ENCODE results near the gene ANKRD28.

ANKRD28 gene

GRCh38 chr3:15755181-15755580 lies 42.6 kb downstream of the ANKRD28 start:
- TF ChIP-seq TAF1 (IDR thresholded peaks at IDR 0.05; ENCODE audit: borderline replicate concordance, insufficient read depth, low read length), result no peak
- TF ChIP-seq SIN3A (IDR thresholded peaks at IDR 0.05; ENCODE audit: borderline replicate concordance, insufficient read depth, low read length), result no peak
- no peak for TF ChIP-seq FOXP2 (optimal IDR thresholded peaks at IDR 0.05; ENCODE audit: borderline replicate concordance, extremely low read depth, extremely low read length, insufficient read depth)
- no peak for TF ChIP-seq POLR2AphosphoS5 (IDR thresholded peaks at IDR 0.05; ENCODE audit: low read depth, low read length)
- no peak for TF ChIP-seq REST (IDR thresholded peaks at IDR 0.05; ENCODE audit: insufficient read depth in 1 of 2, low read depth in 2 of 2, low read length in 2 of 2)

- TF ChIP-seq FOXP2 (optimal IDR thresholded peaks at IDR 0.05; ENCODE audit: borderline replicate concordance, extremely low read depth, extremely low read length, insufficient read depth) (no peak), TAF1 (IDR thresholded peaks at IDR 0.05; ENCODE audit: borderline replicate concordance, insufficient read depth, low read length) (no peak), SIN3A (IDR thresholded peaks at IDR 0.05; ENCODE audit: borderline replicate concordance, insufficient read depth, low read length) (no peak), POLR2AphosphoS5 (IDR thresholded peaks at IDR 0.05; ENCODE audit: low read depth, low read length) (no peak), REST (IDR thresholded peaks at IDR 0.05; ENCODE audit: insufficient read depth in 1 of 2, low read depth in 2 of 2, low read length in 2 of 2) (no peak)
These were observed 43.7 kb downstream of the ANKRD28 start for GRCh38 chr3:15754047-15754446.

- TF ChIP-seq REST (IDR thresholded peaks at IDR 0.05; ENCODE audit: insufficient read depth in 1 of 2, low read depth in 2 of 2, low read length in 2 of 2), result no peak
- no peak for TF ChIP-seq POLR2AphosphoS5 (IDR thresholded peaks at IDR 0.05; ENCODE audit: low read depth, low read length)
- TF ChIP-seq FOXP2 (optimal IDR thresholded peaks at IDR 0.05; ENCODE audit: borderline replicate concordance, extremely low read depth, extremely low read length, insufficient read depth), result no peak
- no peak for TF ChIP-seq TAF1 (IDR thresholded peaks at IDR 0.05; ENCODE audit: borderline replicate concordance, insufficient read depth, low read length)
These were observed 44.6 kb downstream of the ANKRD28 start for GRCh38 chr3:15753056-15753710.

- no peak for TF ChIP-seq TAF1 (IDR thresholded peaks at IDR 0.05; ENCODE audit: borderline replicate concordance, insufficient read depth, low read length)
- TF ChIP-seq SIN3A (IDR thresholded peaks at IDR 0.05; ENCODE audit: borderline replicate concordance, insufficient read depth, low read length), result no peak
- TF ChIP-seq REST (IDR thresholded peaks at IDR 0.05; ENCODE audit: insufficient read depth in 1 of 2, low read depth in 2 of 2, low read length in 2 of 2), result no peak
These were observed 46.9 kb downstream of the ANKRD28 start for GRCh38 chr3:15750879-15751278.

GRCh38 chr3:15750143-15750542 lies 47.6 kb downstream of the ANKRD28 start:
- TF ChIP-seq FOXP2 (optimal IDR thresholded peaks at IDR 0.05; ENCODE audit: borderline replicate concordance, extremely low read depth, extremely low read length, insufficient read depth) (no peak), POLR2AphosphoS5 (IDR thresholded peaks at IDR 0.05; ENCODE audit: low read depth, low read length) (no peak), REST (IDR thresholded peaks at IDR 0.05; ENCODE audit: insufficient read depth in 1 of 2, low read depth in 2 of 2, low read length in 2 of 2) (no peak), SIN3A (IDR thresholded peaks at IDR 0.05; ENCODE audit: borderline replicate concordance, insufficient read depth, low read length) (no peak), TAF1 (IDR thresholded peaks at IDR 0.05; ENCODE audit: borderline replicate concordance, insufficient read depth, low read length) (no peak)
